ENCODE data around the gene WDR87.

Gene WDR87

GRCh38 chr19:37864501-37864900 lies 41.9 kb downstream of the WDR87 start:
- Histone ChIP-seq H3K9me3 (peaks cover 13% of the 10 kb centered on the region), H3K27ac (no peak overlapping the region), H3K4me1 (no peaks in the 10 kb centered on the region), H4K20me1 (no peaks in the 10 kb centered on the region), H3K4me2 (no peak overlapping the region), H3K4me3 (no peak overlapping the region), H3K9ac (no peak overlapping the region), H3K27me3 (no peaks in the 10 kb centered on the region), H3K36me3 (no peaks in the 10 kb centered on the region)
- no peak for TF ChIP-seq Cebpa-rat (IDR thresholded peaks at IDR 0.05)

- Histone ChIP-seq H3K4me2 (no peak overlapping the region), H3K27me3 (no peaks in the 10 kb centered on the region), H3K36me3 (no peaks in the 10 kb centered on the region), H3K4me3 (no peak overlapping the region), H3K4me1 (no peaks in the 10 kb centered on the region), H4K20me1 (no peaks in the 10 kb centered on the region), H3K9me3 (peaks cover 14% of the 10 kb centered on the region), H3K27ac (no peak overlapping the region), H3K9ac (no peak overlapping the region)
- no peak for TF ChIP-seq Cebpa-rat (IDR thresholded peaks at IDR 0.05)
These were observed 51.3 kb downstream of the WDR87 start for GRCh38 chr19:37855098-37855497.

- H3K4me2 ChIP-seq, result no peak overlapping the region
- TF ChIP-seq Cebpa-rat (IDR thresholded peaks at IDR 0.05), result no peak
- no peaks in the 10 kb centered on the region for H3K9me3 ChIP-seq
These were observed 60.5 kb downstream of the WDR87 start for GRCh38 chr19:37845932-37846331.

More at GRCh38 chr19:37845932-37846331, 60.5 kb downstream of the WDR87 start:
- H4K20me1 ChIP-seq, result no peaks in the 10 kb centered on the region
- H3K4me3 ChIP-seq, result no peak overlapping the region
- H3K4me1 ChIP-seq, result no peaks in the 10 kb centered on the region
- no peak overlapping the region for H3K27ac ChIP-seq
- no peaks in the 10 kb centered on the region for H3K27me3 ChIP-seq
- no peak overlapping the region for H3K9ac ChIP-seq
- no peaks in the 10 kb centered on the region for H3K36me3 ChIP-seq
